Ascending aorta (tissue), 2 donors: ENCODE results near the gene TDRD12. TPM values are rescaled to one million over a fixed set of nuclear protein-coding genes. Genes with fewer than 3 reads are reported as not detected.
"Not testable (repeated sequence)": the region's sequence is repeated elsewhere in the genome, so short reads cannot be mapped to it uniquely, and the experiment has no call there.

Experiments used
- DNase-seq, 2 donors: peaks; one replicate each; pipeline ENCODE4 v3.0.0-alpha.2; 2019; ENCODE audit warnings: low spot score in 2 of 2
- H3K27ac ChIP-seq, 2 donors: fragments of 200-600 bp; sonication (generic); one replicate each; pipeline ENCODE4 v1.5.1; 2016 to 2017; ENCODE audit warnings: mild to moderate bottlenecking in 1 of 2
- H3K27me3 ChIP-seq: fragments of 200-600 bp; sonication (generic); one replicate; pipeline ENCODE4 v1.5.1; 2017
- H3K36me3 ChIP-seq, 2 donors: fragments of 200-600 bp; sonication (generic); one replicate each; pipeline ENCODE4 v1.5.1; 2016
- H3K4me1 ChIP-seq, 2 donors: fragments of 200-600 bp; sonication (generic); one replicate each; pipeline ENCODE4 v1.5.1; 2016 to 2017; ENCODE audit warnings: mild to moderate bottlenecking in 1 of 2
- H3K4me3 ChIP-seq, 2 donors: fragments of 200-600 bp; sonication (generic); one replicate each; pipeline ENCODE4 v1.5.1; 2016 to 2017; ENCODE audit warnings: mild to moderate bottlenecking in 1 of 2
- H3K9me3 ChIP-seq, 2 donors: fragments of 200-600 bp; sonication (generic); one replicate each; pipeline ENCODE4 v1.5.1; 2016
- intact Hi-C: fragments of 100-400 bp; cut with DNase I; formaldehyde crosslinking; loops from one replicate; pipeline ENCODE4 v1.15.1; 2023
- total RNA-seq: library from RNA; depleted of rRNA; stranded (reverse); fragments of >200 nt; gene quantifications from one replicate; pipeline ENCODE4 v1.1.0, GENCODE V29; 2016
- TF ChIP-seq, protein P1 (sequence below), 3 experiments: fragments of 200-600 bp in 2 of 3; fragments of 450-650 bp in 1 of 3; sonication (generic) in 2 of 3; IDR thresholded peaks; one replicate each; pipeline ENCODE4 v1.5.1; 2016 to 2019; ENCODE audit warnings: antibody characterized with exemption in 3 of 3, mild to moderate bottlenecking in 1 of 3, moderate library complexity in 1 of 3

Gene TDRD12
- total RNA-seq, 1 donor from 2014 or later = 0.11 TPM

DNA sequence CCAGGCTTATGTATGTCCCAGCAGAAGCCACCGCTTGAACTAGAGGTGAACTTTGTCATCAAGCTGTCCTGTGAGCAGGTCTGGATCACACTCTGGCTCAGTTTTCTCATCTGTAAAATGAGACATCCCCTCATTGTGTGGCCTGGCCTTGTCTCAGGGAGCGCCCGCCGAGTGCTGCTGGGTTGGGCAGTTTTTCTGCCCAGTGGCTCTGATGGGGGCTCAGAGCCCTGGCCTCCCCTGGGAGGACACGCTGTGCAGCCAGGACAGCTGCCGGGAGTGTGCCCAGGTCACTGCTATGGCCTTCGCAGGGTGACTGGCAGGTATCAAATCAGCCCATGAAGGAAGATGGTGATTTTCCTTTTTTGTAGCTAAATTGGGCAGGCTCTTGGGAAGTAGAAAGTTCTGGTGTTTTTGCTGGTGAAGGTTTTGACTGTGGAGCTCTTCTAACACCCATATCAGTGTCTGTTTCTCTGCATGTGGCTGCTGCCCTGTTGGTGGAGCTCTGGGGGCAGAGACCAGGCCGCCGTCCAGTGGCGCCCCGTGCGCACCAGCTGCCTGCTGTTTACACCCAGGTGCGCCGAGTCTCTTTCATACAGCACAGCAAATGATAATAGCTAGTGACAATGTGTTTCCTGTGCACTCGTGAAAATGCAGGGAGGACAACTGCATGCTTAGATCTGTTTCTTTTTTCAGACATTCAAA is 109.2 kb downstream of the TDRD12 start:
- TF ChIP-seq, protein P1, sequence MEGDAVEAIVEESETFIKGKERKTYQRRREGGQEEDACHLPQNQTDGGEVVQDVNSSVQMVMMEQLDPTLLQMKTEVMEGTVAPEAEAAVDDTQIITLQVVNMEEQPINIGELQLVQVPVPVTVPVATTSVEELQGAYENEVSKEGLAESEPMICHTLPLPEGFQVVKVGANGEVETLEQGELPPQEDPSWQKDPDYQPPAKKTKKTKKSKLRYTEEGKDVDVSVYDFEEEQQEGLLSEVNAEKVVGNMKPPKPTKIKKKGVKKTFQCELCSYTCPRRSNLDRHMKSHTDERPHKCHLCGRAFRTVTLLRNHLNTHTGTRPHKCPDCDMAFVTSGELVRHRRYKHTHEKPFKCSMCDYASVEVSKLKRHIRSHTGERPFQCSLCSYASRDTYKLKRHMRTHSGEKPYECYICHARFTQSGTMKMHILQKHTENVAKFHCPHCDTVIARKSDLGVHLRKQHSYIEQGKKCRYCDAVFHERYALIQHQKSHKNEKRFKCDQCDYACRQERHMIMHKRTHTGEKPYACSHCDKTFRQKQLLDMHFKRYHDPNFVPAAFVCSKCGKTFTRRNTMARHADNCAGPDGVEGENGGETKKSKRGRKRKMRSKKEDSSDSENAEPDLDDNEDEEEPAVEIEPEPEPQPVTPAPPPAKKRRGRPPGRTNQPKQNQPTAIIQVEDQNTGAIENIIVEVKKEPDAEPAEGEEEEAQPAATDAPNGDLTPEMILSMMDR (IDR thresholded peaks at IDR 0.05) = no peak
- no peak overlapping the region for H3K27ac ChIP-seq
- no peaks in the 10 kb centered on the region for H3K9me3 ChIP-seq
- peaks cover 0 to 16% of the 10 kb centered on the region in 2 donors for H3K36me3 ChIP-seq
- intact Hi-C loops = no loop called here
- no peak overlapping the region for H3K4me3 ChIP-seq
- no peak for DNase-seq
- H3K4me1 ChIP-seq = no peaks in the 10 kb centered on the region
- no peaks in the 10 kb centered on the region for H3K27me3 ChIP-seq

DNA sequence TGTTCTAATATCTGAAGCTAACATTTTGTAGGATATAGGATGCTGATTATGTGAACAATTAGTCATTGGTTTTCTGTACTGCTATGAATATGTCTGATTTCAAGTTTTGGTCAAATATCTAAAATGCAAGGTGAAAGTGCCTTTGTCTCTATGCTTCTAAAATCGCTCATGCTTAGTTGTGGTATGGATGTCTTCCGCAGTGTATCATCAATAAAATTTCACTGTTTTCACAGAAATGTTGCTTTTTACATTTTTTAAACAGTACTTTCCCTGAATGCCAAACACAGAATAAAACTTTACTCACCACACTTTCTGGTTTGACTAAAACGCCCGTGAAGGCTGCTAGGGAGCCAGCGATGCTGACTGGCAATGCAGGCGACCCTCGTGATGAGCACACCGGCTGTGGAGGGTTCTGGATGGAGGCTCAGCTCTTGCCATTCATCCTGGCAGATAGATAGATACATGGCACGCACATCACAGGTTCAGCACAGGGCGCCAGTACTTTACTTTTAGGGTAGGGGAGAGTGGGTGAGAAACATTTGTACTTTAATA is 109.9 kb downstream of the TDRD12 start:
- DNase-seq = no peak
- no peaks in the 10 kb centered on the region for H3K9me3 ChIP-seq
- H3K4me1 ChIP-seq = no peaks in the 10 kb centered on the region
- peaks cover 0 to 16% of the 10 kb centered on the region in 2 donors for H3K36me3 ChIP-seq
- TF ChIP-seq, protein P1 (IDR thresholded peaks at IDR 0.05) = no peak
- no peak overlapping the region for H3K4me3 ChIP-seq
- intact Hi-C loops = no loop called here
- H3K27ac ChIP-seq = no peak overlapping the region
- H3K27me3 ChIP-seq = no peaks in the 10 kb centered on the region

DNA sequence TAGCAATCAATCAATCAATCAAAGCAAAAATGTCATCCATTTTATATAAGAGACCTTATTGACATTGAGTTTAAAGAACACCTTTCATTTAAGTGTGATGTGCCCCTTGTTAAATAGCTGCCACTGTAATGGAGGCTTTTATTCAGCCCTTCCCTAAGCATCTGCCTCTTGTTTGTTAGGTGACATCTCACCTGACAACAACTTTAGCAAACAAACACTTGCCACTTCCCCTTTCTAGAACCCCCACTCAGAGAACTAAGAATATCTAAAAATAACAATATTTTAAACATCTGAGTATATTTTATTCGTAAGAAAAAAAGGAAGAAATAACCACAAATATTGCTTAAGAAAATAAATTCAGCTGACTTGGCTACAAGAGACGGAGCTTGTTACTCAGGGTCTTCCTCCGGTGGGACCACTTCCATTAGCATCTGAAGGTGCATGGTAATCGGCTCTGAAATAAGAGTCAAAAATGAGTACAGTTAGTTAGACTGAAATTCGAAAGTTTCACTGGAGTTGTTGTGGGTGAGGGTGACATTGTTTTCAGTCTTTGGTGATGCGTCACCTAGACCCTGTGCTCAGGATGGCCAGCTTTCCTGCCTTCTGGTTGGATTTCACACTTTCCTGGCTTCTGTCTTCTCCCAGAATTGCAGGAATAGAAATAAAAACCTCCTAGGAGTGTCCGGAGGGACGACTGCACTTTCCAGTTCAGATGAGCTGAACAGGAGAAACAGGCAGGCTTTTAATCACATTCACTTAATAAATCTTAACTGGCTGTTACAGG is 110.9 kb downstream of the TDRD12 start:
- Histone ChIP-seq H3K4me3 (no peak overlapping the region), H3K4me1 (no peaks in the 10 kb centered on the region), H3K27ac (no peak overlapping the region), H3K36me3 (peaks cover 0 to 16% of the 10 kb centered on the region in 2 donors), H3K9me3 (no peaks in the 10 kb centered on the region), H3K27me3 (no peaks in the 10 kb centered on the region)
- no peak for DNase-seq
- TF ChIP-seq, protein P1 (IDR thresholded peaks at IDR 0.05) = no peak
- intact Hi-C loops = no loop called here

DNA sequence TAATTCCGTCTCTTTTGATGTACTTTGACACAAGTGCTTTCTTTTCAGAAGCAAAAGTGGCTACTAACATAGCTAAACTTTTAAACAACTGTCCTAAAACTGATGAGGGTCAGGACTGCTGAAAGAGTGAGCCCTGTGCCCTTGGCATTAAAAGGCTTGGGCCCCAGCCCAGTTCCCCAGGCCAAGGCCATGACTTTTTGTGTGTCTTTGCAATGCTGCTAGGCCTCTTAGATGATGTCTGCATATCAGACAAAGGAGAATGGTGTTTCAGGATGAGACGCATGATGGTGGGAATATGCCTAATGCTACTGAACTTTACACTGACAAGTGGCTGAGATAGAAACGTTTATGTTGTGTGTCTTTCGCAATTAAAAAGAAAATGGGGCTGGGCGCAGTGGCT is 112.0 kb downstream of the TDRD12 start:
- DNase-seq = no peak
- Histone ChIP-seq H3K4me1 (no peaks in the 10 kb centered on the region), H3K4me3 (no peak overlapping the region), H3K36me3 (peaks cover 0 to 16% of the 10 kb centered on the region in 2 donors), H3K9me3 (no peaks in the 10 kb centered on the region), H3K27ac (no peak overlapping the region), H3K27me3 (no peaks in the 10 kb centered on the region)
- TF ChIP-seq, protein P1 (IDR thresholded peaks at IDR 0.05) = no peak
- intact Hi-C loops = no loop called here

DNA sequence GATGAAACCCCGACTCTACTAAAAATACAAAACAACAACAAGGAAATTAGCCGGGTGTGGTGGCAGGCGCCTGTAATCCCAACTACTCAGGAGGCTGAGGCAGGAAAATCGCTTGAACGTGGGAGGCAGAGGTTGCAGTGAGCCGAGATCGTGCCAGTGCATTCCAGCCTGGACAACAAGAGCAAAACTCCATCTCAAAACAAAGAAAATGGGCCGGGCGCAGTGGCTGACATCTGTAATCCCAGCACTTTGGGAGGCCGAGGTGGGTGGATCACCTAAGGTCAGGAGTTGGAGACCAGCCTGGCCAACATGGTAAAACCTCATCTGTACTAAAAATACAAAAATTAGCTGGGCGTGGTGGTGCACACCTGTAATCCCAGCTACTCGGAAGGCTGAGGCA is 112.5 kb downstream of the TDRD12 start:
- H3K9me3 ChIP-seq, DNase-seq, H3K27ac ChIP-seq, H3K4me3 ChIP-seq, H3K27me3 ChIP-seq, H3K4me1 ChIP-seq, intact Hi-C loops: not testable (repeated sequence)
- H3K36me3 ChIP-seq = peaks cover 0 to 16% of the 10 kb centered on the region in 2 donors

DNA sequence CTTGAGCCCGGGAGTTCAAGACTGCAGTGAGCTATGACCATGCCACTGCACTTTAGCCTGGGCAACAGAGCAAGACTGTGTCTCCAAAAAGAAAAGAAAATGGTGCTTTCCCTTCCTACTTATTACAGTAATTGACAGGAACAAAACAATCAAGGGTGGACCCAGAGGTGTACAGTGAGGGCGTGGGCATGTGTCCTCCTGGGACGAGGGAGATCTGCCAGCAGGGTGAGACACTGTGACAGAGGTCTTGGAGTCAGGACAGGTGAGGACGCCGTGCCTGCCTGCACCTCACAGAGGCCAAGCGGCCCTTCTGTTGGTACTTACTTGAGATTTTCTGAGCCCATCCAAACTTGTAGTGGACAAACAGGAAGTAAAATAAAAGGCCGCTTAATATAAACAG is 113.3 kb downstream of the TDRD12 start:
- H3K36me3 ChIP-seq = peaks cover 0 to 16% of the 10 kb centered on the region in 2 donors
- H3K27ac ChIP-seq, H3K9me3 ChIP-seq, intact Hi-C loops, H3K4me1 ChIP-seq, DNase-seq, H3K27me3 ChIP-seq, H3K4me3 ChIP-seq: not testable (repeated sequence)

DNA sequence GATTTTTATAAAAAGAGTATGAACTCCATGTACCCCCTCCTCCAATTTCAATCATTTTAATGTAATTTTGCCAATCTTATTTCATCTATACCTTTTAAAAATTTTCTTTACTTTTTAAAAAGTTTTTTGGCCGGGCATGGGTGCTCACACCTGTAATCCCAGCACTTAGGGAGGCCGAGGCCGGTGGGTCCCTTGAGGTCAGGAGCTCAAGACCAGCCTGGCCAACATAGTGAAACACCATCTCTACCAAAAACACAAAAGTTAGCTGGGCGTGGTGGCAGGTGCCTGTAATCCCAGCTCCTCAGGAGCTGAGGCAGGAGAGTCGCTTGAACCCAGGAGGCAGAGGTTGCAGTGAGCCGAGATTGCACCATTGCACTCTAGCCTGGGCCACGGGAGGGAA is 113.8 kb downstream of the TDRD12 start:
- H3K9me3 ChIP-seq, H3K27me3 ChIP-seq, intact Hi-C loops, DNase-seq, H3K27ac ChIP-seq, H3K4me1 ChIP-seq, H3K4me3 ChIP-seq: not testable (repeated sequence)
- H3K36me3 ChIP-seq = peaks cover 0 to 16% of the 10 kb centered on the region in 2 donors
